Sigmoid colon (tissue), 4 donors: ENCODE results near the gene DHRS7.

Source experiments
- EP300 ChIP-seq, 4 donors: sonication (generic); formaldehyde crosslinking; IDR thresholded peaks; one replicate each; pipeline ENCODE4 v1.6.1; 2017; ENCODE audit warnings: antibody characterized with exemption in 4 of 4
- POLR2A ChIP-seq, 2 donors: fragments of 450-650 bp; IDR thresholded peaks; one replicate each; pipeline ENCODE4 v1.6.1; 2016; ENCODE audit warnings: antibody characterized with exemption in 2 of 2, mild to moderate bottlenecking in 2 of 2, moderate library complexity in 2 of 2
- POLR2AphosphoS5 ChIP-seq, 4 donors: sonication (generic); formaldehyde crosslinking; IDR thresholded peaks; one replicate each; pipeline ENCODE4 v1.6.1; 2017; ENCODE audit warnings: antibody characterized with exemption in 4 of 4
- TF ChIP-seq, protein P1 (sequence below), 4 experiments: fragments of 450-650 bp in 3 of 4; fragments of 200-600 bp in 1 of 4; IDR thresholded peaks; one replicate each; pipeline ENCODE4 v1.5.1; 2016 to 2019; ENCODE audit warnings: antibody characterized with exemption in 4 of 4, mild to moderate bottlenecking in 3 of 4, moderate library complexity in 2 of 4

DNA sequence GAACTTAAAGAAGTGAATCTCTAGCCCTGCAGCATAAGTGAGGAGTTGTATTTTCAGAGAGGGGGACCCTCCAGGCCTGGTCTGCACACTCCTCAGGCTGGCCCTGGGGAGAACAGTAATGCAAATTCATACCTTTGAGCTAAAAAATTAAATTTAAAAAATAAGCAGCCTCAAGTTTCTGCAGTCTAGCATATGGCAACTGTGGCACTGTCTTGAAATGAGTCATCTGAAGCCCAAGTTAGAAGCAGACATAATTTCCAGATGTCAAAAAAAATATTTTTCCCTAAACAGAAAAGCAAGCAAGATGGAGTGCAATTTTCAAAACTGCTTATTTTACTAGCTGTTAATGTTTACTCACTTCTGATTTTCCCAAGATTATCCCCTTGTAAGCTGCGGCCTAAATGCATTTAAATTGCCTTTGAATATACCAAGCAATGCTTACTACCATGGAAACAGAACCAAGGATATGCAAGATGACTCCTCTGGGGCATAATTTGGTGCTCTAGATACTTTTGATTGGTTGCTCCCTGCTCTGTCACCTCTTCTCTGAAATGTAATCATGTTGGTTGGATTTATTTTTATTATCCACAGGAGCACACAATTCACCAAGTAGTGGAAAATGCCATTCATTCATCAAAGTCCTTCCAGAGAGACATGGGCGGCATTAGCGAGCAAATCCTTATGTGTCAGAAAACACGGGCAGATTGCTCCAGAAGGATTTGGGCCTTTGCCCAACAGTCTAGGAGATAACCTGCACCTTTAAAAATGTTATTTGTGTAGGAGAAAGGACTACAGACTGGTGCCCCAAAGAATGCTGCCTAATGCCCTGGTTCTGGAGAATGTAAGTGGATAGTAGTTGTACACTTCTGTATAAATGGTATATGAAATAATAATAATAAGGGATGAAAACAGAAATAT is 25.0 kb upstream of the DHRS7 start:
- TF ChIP-seq, protein P1, sequence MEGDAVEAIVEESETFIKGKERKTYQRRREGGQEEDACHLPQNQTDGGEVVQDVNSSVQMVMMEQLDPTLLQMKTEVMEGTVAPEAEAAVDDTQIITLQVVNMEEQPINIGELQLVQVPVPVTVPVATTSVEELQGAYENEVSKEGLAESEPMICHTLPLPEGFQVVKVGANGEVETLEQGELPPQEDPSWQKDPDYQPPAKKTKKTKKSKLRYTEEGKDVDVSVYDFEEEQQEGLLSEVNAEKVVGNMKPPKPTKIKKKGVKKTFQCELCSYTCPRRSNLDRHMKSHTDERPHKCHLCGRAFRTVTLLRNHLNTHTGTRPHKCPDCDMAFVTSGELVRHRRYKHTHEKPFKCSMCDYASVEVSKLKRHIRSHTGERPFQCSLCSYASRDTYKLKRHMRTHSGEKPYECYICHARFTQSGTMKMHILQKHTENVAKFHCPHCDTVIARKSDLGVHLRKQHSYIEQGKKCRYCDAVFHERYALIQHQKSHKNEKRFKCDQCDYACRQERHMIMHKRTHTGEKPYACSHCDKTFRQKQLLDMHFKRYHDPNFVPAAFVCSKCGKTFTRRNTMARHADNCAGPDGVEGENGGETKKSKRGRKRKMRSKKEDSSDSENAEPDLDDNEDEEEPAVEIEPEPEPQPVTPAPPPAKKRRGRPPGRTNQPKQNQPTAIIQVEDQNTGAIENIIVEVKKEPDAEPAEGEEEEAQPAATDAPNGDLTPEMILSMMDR (IDR thresholded peaks at IDR 0.05): no peak
- TF ChIP-seq POLR2AphosphoS5 (IDR thresholded peaks at IDR 0.05) (no peak), POLR2A (IDR thresholded peaks at IDR 0.05) (no peak), EP300 (IDR thresholded peaks at IDR 0.05) (no peak)
